ENCODE results near the gene IL17RC.

Gene IL17RC

GRCh38 chr3:9946112-9947024 lies 29.5 kb downstream of the IL17RC start:
- DNase-seq (ENCODE audit: low spot score): peak; percentile 74

DNA sequence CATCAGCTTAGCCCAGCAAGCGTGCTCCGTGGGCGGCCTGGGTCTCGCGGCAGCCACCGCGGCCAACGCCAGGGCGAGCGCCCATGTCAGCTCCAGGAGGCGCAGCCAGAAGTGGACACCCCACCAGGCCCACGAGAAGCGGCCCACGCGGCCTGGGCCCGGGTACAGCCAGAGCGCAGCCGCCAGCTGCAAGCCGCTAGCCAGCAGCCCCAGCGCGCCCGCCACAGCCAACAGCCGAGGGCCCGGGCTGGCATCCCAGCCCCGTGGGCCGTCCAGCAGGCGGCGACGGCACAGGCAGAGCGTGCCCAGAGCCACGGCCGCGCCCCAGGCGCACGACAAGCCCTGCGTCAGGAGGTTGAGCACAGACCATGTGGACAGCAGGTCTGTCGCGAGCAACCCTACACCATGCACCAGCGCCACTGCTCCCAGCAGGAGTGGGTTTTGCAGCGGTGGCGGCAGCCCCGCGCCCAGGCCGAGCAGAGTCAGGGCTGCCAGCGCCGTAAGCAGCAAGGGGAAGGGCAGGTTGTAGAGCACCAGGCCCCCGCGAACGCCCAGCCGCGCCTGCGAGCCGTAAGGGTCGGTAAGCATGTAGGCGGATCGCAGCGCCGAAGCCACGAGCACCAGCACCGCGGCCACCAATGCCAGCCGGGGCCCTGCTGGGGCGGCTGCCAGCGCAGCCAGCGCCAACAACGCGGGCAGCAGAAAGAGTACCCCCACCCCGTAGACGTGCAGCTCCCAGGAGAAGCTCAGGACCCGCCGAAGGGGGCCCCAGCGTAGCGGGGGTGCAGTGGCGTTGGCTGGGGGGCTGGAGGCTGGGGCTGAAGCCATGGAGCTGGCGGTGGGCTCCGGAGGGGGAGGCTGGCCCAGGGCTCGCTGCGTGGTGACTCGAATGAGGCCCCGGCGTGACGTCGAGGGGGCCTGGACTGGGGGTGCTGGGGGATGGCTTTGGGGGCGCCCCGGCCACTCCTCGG lies 30.4 kb downstream of the IL17RC start:
- peak; percentile 51 for DNase-seq (ENCODE audit: low spot score)

DNA sequence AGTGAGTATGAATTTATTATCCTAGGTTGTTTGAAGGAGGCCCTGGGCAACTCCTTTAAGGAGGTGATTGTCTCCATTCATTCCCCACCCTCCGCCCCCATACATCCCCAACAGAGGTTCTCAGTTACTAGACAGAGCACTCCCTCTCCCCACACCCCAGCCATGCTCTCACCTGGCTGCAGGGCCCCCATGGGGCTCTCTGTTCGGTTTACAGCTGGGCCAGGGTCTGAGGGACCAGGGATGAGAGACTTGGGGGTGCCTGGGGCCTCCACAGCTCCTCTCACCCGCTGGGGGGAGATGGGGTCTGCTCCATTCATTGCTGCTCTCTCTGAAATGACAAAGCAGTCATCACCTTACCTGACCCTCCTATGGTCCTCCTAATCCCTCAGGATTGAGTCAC lies 31.7 kb downstream of the IL17RC start:
- DNase-seq (ENCODE audit: low spot score): no peak

DNA sequence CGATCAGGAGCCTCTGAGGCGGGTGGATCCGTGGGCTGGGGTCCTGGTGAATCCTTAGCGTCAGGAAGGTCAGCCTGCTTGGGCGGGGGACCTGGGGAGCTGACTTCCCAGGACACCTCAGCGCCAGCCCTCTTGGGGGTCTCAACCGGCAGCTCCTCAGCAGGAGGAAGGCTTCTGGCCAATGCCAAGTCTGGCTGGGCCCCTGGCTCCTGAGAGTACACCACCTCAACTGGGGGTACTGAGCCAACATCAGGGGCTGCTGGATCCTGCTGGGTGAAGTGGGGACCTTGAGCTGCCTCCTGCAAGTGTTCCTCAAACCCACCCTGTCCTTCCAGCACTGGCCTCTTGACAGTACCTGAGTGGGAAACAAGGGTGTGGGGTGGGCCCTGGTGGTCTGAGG lies 32.2 kb downstream of the IL17RC start:
- no peak for DNase-seq (ENCODE audit: low spot score)

DNA sequence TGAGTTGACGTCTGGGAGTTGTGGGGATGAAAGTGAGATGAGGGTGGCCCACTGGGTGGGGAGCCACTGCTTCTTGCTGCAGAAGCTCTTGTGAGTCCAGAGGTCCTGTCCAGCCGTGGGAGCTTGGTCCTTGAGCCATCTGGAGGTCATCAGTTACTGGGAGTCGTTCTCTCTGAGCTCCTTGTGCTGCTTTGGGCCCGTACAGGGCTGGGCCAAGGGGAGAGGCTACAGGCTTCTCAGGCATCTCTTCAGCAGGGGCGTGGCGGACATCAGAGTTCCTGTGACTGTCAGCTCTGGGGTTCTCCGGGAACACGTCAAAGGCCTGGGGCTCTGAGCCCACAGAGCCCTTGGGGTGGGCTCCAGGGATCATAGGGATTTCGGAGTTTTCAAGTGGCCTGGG lies 32.7 kb downstream of the IL17RC start:
- DNase-seq (ENCODE audit: low spot score): no peak

DNA sequence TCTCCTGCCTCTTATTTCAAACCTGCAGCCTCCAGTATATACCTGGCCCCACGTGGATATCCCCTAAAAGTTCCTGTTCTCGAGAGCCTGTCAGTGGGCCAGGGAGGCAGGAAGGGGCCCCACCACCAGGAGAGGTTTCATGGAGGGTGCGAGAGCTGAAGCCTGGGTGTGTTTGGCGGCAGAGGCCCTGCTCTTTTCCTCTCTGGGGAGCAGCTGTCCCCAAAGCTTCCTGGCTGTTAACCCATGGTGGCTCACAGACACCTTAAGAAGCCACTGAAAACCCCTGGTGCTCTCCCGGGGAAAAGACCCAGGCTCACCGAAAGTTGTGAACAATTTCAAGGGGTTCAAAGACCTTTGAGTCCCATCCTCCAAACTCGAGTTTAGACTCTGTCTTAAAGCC lies 34.2 kb downstream of the IL17RC start:
- no peak for DNase-seq (ENCODE audit: low spot score)

DNA sequence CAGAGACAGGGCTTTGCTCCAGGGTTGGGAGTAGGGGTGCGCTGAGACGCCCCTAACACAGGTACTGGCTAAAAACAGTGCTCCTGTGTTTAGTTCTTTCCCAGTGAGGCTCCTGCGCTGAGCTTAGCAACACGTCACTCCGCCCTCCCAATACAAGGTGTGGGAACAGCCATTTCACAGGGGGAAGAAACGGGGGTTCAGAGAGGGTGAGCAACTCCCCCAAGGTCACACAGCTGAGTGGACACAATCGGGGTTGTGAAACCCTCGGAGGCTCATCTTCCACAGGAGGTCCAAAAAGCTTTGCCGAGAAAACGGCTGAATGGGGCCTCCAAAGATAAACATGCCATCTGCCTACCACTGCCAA lies 34.7 kb downstream of the IL17RC start:
- DNase-seq (ENCODE audit: low spot score): no peak

DNA sequence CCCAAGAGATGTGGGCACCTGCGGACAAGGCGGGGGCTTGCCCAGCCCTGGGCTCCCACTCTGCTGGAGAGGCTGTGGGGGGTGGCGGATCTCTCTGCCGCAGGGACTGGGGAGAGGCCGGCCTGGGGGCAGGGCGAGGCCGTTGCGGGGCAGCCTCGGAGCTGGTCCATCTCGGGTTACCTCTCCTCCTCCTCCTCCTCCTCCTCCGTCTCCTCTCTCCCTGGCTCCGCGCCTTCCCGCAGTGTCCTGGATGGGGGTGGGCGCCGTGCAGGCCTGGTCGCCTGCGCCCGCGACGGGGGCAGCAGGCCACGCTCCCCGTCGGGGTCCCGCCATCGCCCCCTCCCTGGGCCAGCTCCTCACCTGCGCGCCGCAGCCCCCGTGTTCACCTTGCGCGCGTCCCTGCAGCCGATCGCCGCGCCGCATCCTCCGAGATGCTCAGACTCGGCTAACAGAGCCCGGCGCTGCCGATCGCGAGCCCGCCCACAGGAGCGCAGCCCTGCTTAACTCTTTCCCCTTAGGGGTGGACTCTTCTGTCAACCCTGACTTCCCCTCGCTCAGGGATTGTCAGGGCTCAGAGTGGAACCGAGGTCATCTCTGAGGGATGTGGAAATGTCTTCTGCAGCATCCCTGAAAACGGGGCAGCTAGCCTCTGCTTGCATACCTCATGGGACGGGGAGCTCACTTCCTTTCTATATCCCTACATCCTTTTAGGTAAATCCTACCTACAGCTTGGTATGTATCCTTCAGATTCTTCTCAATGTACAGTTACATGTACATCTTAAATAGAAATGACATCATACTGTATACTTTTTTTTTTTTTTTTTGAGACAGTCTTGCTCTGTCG lies 35.3 kb downstream of the IL17RC start, which contains the start of gene PRRT3:
TSS of gene PRRT3 (minus strand) at position 447 of the 844 bp plus-strand sequence. CDS start 2,293 bp downstream, outside the sequence.
- no peak for DNase-seq (ENCODE audit: low spot score)

DNA sequence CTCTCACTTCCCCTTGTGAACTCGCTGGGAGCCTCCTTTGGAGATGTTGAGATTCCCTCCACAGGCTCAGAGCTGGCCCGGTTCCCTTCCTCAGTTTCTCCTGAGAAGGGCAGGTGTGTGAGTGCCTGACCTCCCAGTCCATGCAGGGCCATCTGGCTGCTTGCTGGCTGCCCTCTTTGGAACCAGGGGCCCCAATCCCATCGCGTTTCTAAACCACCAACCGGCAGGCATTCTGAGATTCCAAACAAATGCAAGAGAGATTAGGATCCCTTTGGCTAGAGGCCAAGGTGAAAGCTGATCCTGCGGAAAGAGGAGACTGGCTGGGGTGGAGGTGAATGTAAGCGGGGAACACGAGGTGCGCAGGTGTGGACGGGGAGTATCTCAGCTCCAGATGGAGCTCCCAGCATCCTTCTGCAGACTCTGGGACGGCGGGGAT lies 38.2 kb downstream of the IL17RC start:
- DNase-seq (ENCODE audit: low spot score): no peak

- no peak for DNase-seq (ENCODE audit: low spot score)
These were observed 38.9 kb downstream of the IL17RC start for GRCh38 chr3:9955611-9956352.

GRCh38 chr3:9957214-9957613 lies 40.3 kb downstream of the IL17RC start:
- DNase-seq (ENCODE audit: low spot score): no peak

DNA sequence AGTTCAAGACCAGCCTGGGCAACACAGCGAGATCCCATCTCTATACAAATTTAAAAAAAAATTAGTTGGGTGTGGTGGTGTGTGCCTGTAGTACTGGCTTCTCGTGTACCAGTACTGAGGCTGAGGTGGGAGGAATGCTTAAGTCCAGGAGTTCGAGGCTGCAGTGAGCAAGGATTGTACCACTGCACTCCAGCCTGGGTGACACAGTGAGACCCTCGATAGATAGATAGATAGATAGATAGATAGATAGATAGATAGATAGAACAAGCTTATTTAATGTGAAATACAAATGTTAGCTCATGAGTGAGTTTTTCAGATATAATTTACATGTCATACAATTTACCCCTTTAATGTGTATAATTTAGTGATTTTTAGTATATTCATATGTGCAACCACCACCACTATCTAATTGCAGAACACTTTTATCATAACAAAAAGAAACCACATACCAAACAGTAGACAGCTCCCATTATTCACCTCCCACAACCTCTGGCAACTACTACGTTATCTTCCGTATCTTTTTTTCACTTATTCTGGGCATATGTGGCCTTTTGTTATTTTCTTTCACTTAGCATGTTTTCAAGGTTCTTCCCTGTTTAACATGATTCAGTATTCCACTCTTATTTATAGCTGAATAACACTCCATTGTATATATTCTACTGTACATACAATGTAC lies 48.4 kb downstream of the IL17RC start:
- DNase-seq (ENCODE audit: low spot score): no peak

- no peak for DNase-seq (ENCODE audit: low spot score)
These were observed 49.9 kb downstream of the IL17RC start for GRCh38 chr3:9966841-9967240.

GRCh38 chr3:9969632-9970019 lies 52.7 kb downstream of the IL17RC start:
- no peak for DNase-seq (ENCODE audit: low spot score)

DNA sequence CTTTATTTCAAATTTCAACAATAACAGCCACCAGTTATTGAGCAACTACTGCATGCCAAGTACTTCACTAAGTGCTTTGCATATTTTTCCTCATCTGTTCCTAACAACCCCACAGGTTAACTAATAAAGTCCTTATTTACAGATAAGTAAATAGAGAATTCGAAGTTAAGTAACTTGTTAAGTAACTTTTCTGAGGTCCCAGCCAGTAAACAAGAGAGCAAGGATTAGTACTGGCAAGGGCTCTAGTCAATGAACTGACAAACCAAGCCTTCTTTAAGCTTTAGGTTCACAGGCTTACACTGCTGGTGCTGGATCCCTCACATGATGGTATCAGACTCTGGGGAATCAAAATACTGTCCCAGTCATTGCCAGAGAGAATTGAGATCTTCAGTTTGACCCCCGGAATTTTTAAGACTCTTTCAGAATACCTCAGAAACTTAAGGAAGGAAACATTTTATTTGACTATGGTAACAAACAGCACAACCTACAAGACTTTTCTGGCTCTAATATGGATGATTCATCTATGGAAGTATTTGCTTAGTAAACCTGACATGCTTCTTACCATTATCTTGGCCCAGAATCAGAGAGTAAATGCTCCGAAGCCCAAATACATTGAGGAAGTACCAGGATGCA lies 53.2 kb downstream of the IL17RC start:
- DNase-seq (ENCODE audit: low spot score): no peak

DNA sequence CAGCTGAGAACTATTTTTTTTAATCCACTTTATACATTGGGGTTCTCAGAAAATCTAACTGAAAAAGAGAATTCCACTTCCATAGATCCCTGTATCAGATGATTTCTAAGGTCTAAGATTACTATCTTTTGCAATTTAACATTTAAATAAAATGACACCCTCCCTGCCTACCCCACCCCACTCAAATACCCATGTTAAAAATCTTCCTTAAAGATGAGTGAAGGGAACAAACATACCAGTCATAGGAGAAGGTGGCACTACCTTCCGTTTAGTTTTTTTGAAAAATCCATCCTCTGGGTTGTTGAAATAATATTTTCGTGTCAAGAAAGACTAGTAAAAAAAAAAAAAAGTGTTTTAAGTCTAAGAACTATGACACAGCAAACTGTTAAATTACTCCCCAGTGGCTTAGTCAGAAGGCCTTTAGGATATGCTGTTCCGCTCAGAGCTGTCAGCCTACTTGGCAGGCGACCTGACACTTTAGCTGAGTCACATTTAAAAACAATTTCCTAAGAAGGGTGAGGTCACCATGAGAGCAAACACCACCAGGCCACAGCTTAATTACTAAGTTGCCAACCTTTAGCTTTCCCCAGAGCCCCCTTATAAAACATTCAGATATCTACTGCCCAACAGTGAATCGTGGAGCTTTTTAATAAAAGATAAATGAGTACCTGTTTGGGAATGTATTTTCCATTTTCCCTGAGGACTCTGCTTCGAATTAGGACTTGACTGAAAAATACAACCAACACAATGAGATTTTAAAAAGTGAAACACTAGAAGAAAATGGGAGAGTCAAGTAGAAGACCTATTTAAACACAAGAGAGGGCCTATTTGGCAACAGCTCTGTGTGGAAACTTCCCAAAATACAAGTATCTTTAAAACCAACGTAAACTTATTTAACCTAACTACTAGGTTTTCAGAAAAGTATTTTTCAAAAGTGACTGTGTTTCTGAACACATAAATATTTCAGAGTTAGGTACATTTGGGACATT lies 60.1 kb downstream of the IL17RC start:
- peak; percentile 47 for DNase-seq (ENCODE audit: low spot score)

DNA sequence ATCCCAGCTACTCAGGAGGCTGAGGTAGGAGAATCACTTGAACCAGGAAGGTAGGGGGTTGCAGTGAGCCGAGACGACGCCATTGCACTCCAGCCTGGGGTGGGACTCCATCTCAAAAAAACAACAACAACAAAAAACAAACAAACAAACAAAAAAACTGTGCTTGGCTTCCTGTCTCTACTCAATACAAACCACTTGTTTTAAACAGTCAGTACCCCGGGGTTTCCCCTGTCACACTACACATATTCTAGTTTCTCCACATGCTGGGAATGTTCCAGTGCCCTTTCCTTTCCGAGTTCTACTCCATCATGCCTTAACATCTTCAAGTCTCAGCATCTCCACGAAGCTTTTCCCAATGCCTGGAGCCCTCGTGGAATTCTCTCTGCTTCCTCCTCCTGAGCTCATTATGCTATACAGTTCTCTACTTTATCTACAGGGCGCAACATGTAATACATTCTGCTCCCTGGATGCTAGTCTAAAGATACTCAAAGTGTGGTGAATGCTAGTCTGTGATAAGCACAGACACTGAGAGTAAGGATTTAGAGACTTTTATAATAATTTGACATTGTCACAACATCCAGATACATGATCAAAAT lies 61.9 kb downstream of the IL17RC start:
- no peak for DNase-seq (ENCODE audit: low spot score)

- DNase-seq (ENCODE audit: low spot score): no peak
These were observed 63.4 kb downstream of the IL17RC start for GRCh38 chr3:9980251-9980650.
